Stimulated activated CD4-positive, alpha-beta T cell treated with anti-CD3 and anti-CD28 coated beads, Interleukin-12 subunit alpha, Interleukin-12 subunit beta, amount 100 ng/mL, for 48 hours (primary cell): ENCODE measurements around the gene IRF3.

Experiments used
- DNase-seq, 3 donors: peaks; one replicate each; pipeline ENCODE4 v3.0.0-alpha.2; 2020; ENCODE audit warnings: low read depth in 2 of 3, low spot score in 1 of 3

Gene IRF3, protein sequence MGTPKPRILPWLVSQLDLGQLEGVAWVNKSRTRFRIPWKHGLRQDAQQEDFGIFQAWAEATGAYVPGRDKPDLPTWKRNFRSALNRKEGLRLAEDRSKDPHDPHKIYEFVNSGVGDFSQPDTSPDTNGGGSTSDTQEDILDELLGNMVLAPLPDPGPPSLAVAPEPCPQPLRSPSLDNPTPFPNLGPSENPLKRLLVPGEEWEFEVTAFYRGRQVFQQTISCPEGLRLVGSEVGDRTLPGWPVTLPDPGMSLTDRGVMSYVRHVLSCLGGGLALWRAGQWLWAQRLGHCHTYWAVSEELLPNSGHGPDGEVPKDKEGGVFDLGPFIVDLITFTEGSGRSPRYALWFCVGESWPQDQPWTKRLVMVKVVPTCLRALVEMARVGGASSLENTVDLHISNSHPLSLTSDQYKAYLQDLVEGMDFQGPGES

DNA sequence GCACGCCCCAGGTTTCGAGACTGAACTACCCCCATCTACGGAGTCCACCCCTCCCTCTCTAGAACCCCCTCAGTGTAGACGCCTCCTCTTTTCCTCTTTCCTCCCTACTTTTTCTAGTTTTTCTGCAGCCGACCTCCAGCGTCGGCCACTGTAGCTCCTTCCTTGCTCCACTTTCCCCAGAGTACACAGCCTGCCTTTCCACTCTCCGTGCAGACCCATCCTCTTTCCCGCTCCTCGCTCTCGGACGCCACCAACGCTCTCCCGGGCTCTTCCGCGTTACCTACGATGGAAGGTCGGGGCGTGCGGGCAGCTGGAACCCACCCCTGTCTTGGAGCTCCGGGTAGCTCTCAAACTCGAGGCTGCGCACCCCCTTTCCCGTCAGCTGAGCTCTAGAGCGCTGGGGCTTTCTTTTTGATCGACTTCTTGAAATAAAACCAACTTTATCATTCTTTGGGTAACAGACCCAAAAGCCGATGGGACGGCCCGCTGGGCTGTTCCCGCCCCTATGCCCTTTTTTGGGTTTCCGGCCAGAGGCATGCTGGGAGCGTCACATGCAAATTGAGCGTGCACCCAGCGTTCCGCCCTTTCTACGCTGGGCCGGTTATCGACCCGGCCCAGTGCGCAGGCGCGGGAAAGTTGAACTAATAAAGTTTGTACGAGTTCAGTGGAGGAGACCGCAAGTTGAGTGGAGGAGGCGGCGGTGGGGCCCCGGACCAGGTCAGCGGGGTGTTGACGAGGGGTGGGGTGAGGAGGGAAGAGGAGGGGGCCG is at the start of gene IRF3, which contains the start of gene BCL2L12:
Gene IRF3 (minus strand): TSS at position 507 of the 769 bp plus-strand sequence. CDS start 1,019 bp downstream, outside the sequence.
Gene BCL2L12 (plus strand): TSS at position 583 of the 769 bp plus-strand sequence. CDS start 760 bp downstream, outside the sequence.
- peak; percentile 98 to 99 (median 99) for DNase-seq

DNA sequence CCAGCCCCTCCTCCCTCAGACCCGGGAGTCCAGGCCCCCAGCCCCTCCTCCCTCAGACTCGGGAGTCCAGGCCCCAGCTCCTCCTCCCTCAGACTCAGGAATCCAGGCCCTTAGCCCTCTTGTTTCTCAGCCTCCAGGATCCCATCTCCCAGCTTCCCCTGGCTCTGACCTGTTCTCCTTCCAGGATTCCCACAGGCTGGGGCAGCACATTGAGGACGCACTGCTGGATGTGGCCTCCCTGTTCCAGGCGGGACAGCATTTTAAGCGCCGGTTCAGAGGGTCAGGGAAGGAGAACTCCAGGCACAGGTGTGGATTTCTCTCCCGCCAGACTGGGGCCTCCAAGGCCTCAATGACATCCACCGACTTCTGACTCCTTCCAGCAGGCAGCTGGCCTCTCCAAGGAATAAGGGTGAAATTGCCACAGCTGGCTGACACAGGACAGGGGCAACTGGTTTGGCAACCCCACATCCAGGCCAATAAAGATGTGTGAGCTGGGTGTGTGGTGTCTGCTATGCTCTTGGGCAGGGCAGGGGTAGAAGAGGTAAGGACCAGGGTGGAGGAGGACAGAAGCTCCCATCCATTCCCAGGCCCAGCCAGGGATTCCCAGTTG is 47.7 kb upstream of the IRF3 start:
- no peak for DNase-seq

DNA sequence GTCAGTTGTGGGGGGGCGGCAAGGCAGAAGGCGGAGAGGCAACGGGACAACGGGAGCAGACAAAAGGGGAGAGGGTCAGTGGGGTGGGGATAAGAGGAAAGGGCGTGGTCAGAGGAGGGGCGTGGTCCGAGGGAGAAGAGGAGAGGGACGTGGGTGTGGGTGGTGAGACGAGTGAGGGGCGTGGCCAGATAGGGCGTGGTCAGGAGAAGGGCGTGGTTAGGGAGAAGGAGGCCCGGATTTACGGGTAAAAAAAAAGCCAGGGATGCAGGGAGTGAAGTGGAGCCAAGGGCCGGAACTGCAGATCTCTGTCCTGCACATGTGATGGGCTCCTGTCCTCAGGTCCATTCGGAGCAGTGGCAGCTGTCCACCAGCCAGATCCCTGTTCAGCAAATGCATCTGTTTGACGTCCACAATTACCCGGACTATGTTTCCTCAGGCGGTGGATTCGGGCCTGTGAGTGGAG is 46.8 kb upstream of the IRF3 start:
- DNase-seq, result no peak

DNA sequence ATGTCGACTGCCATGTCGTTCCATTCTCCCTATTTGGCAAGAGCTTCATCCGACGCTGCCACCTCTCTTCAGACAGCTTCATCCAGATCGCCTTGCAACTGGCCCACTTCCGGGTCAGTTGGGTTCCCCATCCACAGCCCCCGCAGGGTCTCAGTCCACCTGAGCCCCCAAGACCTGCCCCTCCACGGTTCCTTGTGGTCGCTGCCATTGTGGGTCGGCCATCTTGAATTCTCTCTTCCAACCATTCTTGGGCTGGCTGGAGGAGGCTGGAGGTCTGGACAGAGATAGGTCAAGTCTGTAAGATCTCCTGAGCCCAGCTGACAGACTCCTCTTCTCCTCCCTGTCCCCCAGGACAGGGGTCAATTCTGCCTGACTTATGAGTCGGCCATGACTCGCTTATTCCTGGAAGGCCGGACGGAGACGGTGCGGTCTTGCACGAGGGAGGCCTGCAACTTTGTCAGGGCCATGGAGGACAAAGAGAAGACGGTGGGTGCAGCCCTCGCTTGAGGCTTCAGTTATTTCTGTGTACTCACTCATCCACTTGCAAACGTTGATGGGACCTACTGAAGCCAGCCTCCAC is 44.8 kb upstream of the IRF3 start:
- no peak for DNase-seq

DNA sequence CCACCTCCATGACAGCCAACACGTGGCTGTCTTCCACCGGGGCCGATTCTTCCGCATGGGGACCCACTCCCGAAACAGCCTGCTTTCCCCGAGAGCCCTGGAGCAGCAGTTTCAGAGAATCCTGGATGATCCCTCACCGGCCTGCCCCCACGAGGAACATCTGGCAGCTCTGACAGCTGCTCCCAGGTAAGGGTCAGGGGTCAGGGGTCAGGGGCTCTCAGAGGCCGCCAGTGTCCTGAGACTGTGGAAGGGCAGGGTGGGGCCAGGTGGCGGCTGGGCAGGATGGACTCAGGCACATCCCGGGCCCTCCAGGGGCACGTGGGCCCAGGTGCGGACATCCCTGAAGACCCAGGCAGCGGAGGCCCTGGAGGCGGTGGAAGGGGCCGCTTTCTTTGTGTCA is 40.3 kb upstream of the IRF3 start:
- DNase-seq, result no peak

DNA sequence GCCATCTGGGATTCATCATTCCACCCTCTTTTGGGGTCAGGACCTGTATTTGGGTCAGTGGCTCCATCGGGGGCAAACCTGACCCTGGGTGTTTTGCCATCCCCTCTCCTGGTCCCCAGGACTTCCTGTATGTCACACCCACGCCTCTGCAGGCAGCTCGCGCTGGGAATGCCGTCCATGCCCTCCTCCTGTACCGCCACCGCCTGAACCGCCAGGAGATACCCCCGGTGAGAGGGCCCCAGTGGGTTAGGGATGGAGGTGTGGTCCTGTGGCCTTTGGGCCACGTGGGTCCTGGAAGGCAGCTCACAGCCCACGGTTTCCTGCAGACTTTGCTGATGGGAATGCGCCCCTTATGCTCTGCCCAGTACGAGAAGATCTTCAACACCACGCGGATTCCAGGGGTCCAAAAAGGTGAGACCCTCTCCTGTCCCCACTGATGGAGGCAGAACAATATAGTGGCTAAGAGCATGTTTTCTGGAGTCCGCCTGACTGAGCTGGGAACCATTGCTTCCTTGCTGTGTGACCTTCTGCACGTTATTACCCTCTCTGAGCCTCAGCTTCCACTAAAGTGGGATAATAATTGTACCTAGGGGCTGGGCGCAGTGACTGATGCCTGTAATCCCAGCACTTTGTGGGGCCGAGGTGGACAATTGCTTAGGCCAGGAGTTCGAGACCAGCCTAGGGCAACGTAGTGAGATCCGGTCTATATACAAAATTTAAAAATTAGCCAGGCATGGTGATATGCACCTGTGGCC is 39.4 kb upstream of the IRF3 start:
- DNase-seq, result no peak

DNA sequence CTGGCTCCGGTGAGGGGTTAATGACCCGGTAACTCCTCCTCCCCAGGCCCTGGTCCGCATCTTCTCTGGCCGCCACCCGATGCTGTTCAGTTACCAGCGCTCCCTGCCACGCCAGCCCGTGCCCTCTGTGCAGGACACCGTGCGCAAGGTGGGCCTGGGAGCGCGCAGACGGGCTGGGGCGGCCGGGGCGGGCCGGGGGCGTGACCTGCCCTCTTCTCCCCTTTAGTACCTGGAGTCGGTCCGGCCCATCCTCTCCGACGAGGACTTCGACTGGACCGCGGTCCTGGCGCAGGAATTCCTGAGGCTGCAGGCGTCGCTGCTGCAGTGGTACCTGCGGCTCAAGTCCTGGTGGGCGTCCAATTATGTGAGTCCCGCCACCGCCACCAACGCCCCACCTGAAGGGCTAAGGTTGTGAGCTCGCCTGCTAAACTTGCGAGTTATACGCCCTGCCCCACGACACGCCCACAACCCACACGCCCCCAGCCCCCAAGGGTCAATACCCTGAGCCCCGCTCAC is 35.7 kb upstream of the IRF3 start:
- no peak for DNase-seq

DNA sequence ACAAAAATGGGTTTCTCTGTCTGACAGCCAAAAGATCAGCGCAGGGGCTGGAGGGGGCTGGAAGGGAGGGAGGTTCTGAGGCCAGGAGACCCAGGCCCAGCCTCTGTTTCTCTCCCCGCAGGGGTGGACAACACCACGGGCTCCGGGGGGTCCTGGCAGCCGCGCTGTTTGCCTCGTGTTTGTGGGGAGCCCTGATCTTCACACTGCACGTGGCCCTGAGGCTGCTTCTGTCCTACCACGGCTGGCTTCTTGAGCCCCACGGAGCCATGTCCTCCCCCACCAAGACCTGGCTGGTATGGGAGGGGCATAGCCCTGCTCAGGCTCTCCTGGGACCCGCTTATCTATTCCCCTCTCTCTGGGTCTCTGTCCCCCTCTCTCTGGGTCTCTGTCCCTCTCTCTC is 34.9 kb upstream of the IRF3 start:
- no peak for DNase-seq

DNA sequence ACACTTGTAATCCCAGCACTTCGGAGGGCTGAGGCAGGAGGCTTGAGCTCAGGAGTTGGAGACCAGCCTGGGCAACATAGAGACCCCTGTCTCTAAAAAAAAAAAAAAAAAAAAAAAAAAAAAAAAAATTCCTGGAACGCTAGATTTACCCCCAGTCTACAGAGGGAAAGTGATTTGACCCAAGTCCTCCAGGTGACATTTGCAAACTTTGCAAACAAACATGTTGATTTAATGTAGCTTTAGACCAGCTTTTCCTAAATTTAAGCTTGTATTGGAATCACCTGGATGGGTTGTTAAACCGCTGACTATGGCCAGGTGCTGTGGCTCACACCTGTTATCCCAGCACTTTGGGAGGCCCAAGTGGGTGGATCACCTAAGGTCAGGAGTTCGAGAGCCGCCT is 33.7 kb upstream of the IRF3 start:
- DNase-seq, result no peak

DNA sequence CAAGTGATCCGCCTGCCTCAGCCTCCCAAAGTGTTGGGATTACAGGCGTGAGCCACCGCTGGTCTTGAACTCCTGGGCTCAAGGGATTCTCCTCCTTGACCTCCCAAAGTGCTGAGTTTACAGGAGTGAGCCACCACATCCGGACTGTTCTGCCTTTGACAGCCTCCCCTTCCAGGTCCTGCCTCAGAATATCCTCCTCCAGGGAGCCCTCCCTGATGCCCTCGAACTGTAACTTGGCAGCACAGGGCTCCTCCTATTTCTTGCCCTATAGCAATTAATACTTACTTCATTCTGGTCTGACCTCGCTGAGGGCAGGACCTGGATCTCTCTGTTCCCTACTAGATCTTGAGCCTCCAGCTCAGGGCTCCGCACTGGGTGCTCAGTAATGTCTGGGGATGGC is 31.2 kb upstream of the IRF3 start:
- DNase-seq, result no peak

DNA sequence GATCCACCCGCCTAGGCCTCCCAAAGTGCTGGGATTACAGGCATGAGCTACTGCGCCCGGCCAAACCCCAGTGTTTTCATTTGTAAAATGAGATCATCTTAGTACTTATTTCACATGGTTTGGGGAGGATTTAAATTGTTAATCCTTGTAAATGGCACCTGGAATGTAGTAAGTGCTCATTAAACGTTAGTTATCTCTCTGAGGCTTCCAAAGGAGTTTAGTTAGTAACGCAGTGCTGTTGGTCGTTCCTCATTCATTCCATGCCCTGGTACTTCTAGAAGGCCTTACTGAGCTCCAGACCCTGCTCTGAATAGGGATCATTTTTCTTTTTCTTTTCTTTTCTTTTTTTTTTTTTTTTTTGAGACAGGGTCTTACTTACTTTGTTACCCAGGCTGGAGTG is 30.5 kb upstream of the IRF3 start:
- no peak for DNase-seq

DNA sequence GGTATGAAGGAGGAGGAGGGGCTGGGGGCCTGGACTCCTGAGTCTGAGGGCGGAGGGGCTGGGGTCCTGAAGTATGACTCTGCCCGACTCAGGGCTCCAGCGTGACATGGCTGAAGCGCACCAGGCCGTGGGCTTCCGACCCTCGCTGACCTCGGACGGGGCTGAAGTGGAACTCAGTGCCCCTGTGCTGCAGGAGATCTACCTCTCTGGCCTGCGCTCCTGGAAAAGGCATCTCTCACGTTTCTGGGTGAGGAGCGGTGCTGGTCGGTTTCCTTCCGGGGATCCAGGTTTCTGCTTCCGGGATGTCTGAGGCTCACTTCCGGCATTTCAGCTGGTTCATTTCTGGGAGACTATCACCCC is 26.5 kb upstream of the IRF3 start:
- no peak for DNase-seq

DNA sequence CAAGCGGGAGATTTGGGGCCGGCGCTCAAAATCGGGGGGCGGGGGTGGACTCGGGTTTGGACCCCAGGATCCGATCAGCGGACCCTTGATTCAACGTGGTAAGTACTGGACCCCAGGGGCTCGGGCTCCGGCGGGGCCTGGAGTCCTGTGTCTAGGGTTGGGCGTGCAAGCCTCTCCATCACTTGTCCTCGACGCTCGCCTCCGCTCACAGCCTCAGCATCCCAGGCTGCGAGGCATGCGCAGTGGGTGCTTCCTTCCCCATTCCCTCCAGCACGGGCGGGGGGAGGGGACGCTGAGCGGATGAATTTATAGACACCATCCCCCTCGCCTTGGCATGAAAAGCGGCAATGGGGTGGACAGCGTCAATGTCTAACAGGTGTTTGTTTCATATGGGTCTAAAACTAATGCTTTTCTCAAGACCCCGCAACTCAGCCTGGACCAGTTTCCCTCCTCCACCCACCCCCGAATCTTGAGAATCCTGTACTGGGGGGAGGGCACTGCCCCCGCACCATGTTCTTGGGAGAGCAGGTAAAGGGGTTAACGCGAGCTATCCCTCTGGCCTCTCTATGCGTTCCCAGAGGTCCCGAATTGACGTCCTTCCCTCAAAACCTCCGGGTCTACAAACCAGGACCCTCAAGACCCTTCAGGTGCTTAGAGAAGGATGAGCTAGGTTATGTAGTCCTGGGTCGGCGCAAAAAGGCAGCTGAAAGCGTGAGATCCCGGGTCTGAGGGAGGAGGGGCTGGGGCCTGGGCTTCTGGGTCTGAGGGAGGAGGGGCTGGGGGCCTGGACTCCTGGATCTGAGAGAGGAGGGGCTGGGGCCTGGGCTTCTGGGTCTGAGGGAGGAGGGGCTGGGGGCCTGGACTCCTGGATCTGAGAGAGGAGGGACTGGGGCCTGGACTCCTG is 25.8 kb upstream of the IRF3 start:
- peak in 1 of 3 donors; percentile 47 for DNase-seq

DNA sequence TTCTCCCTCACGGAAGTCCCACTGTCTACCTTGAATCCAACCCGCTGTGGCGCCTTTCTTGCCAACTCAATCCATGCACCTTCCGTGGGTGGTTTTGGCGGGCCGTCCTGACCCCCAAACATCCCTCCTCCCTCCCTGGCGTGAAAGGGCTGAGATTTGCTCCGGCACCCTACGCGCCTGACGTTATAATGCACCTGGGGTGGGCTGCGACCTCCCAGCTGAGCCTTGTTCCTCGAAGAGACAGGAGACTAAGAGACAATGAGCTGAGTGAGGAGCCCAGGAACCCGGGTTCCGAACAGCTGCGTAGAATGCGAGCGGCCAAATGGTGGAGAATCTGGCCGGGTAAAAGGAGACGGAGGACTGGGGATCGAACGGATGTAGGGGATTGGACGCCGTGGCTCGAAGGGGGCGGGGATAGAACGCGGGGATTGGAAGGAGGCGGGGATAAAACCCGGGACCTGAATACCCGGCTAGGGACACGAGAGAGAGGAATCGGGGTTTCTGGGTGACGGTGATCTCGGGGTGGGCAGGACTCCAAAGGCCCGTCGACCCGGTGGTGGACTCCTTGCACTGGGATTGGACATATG is 25.1 kb upstream of the IRF3 start, which contains the start of gene CPT1C:
Gene CPT1C (plus strand): TSS at position 461 of the 587 bp plus-strand sequence. CDS start 1,137 bp downstream, outside the sequence.
- peak in 2 of 3 donors; percentile 51 to 62 for DNase-seq

DNA sequence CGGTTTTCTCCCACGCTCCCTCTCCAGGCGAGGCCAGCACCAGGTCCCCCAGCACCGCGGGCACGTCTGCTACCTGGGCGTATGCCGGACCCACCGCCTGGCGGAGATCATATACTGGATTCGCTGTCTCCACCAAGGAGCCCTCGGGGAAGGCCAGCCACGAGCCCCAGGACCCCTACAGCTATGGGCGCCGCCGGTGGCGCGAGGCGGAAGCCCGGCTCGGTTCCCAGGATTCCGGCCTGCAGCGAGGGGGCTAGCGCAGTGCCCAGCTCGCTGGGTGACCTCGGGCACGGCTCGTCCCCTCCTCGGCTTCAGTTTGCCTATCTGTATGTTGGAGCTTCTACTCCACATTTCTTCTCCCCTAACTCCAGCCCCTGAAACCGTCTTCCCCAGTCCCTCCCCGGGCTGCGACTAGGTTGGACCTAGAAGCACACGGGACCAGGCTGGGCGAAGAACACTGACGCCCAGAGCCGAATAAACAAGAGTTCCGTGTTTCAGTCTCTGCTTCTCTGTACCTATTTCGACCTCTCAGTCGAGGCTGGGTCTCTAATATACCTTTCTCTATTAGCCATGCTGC is 24.5 kb upstream of the IRF3 start:
- no peak for DNase-seq

DNA sequence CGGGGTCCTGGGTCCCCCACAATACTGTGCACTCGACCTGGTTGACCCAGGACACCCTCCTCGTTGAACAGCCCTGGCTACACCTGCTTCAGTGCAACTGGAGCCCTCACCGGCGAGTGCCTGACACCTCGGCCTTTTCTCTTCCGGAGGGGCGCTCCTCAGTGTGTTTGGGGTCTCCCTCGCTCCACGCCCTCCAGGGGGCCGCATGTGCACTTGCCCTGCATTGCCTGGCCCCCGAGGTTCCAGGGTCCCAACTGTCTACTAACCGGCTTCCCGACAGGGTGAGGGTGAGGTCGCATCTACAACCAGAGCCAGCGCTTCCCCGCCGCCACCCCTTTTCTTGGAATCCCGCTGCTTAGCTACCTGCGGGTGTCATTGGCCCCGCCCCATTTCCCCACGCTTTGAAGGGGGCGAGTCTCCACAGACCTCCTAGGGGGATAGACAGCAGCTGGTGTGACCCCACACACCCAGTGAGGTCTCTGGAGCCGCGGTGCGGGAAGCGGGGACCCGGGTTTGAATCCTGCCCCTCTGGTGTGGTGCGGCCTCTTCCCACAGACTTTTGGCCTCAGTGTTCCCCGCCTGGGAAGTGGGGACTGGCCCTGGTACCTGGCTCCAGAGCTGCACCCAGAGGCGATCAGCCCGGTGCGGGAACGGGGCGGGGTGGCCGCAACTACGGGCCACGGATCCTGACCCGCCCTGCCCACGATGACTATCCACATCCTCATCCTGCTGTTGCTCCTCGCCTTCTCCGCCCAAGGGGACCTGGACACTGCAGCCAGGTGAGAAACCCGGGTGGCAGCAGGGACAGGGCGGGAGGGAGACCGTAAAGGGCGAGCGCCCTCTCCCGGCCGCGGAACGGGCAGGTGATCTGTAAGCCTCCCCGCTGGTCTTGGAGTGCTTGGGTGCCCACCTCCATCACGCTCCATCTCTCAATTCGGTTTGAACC is 23.7 kb upstream of the IRF3 start, which contains the start of gene ADM5:
Gene ADM5 (plus strand): TSS at position 462 of the 946 bp plus-strand sequence. CDS start 244 bp downstream, at position 706.
- DNase-seq, result no peak

DNA sequence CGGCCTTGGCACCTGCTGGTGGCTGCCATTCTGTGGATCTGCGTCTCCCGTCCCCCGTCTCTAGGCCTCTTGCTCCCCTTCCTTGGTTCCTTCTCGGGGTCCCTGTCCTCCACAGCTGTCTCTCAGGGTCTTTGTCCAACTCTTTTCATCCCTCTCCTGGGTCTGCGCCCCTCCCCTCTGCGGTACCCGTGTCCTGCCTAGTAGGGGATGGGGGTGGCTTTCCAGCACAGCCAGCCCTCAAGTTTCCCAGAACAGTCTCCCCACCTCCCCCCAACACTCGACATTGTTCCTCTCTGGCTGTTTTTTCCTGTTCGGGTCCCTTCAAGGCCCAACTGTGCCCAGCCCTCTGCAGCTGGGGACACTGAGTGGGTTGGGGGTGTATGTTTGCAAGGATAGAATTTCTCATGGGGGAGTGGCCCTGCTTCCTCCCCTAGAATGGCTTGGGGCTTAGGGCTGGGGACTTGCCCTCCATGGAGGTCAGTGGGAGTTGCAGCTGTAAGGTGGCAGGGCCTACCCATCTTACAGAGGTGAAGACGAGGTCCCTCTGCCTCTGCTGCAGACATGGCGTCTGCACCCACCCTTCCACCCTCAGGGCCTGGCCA is 23.0 kb upstream of the IRF3 start:
- DNase-seq, result no peak
